Neural progenitor cell (in vitro differentiated cells): Measurements from ENCODE around the gene ZNF862. TPM values are rescaled to one million over a fixed set of nuclear protein-coding genes. Genes with fewer than 3 reads are reported as not detected.

Experiments used
- DNase-seq: peaks from one replicate; pipeline ENCODE4 v3.0.0-alpha.2; 2016; ENCODE audit warnings: low spot score
- H2AFZ ChIP-seq: fragments of 200-600 bp; sonication (generic); replicated peaks from 2 replicates; pipeline ENCODE4 v1.6.1; 2016; ENCODE audit warnings: antibody characterized with exemption
- H3F3A ChIP-seq: fragments of 200-600 bp; sonication (generic); 2 replicates; pipeline ENCODE4 v1.6.1; 2016; ENCODE audit warnings: antibody characterized with exemption, low read depth
- H3K27ac ChIP-seq: fragments of 200-600 bp; sonication (generic); 2 replicates; pipeline ENCODE4 v1.5.1; 2016; ENCODE audit warnings: mild to moderate bottlenecking
- H3K27me3 ChIP-seq: fragments of 200-600 bp; sonication (generic); 2 replicates; pipeline ENCODE4 v1.6.1; 2016; ENCODE audit warnings: mild to moderate bottlenecking, moderate library complexity
- H3K36me3 ChIP-seq: fragments of 200-600 bp; sonication (generic); 2 replicates; pipeline ENCODE4 v1.5.1; 2016
- H3K4me1 ChIP-seq: fragments of 200-600 bp; sonication (generic); 2 replicates; pipeline ENCODE4 v1.6.1; 2016; ENCODE audit warnings: mixed run types
- H3K4me2 ChIP-seq: fragments of 200-600 bp; sonication (generic); 2 replicates; pipeline ENCODE4 v1.6.1; 2016
- H3K4me3 ChIP-seq: fragments of 200-600 bp; sonication (generic); 2 replicates; pipeline ENCODE4 v1.5.1; 2016
- H3K79me2 ChIP-seq: fragments of 200-600 bp; sonication (generic); 2 replicates; pipeline ENCODE4 v1.6.1; 2016; ENCODE audit warnings: low read depth
- H3K9ac ChIP-seq: fragments of 200-600 bp; sonication (generic); 2 replicates; pipeline ENCODE4 v1.6.1; 2016
- H3K9me3 ChIP-seq: fragments of 200-600 bp; sonication (generic); 2 replicates; pipeline ENCODE4 v1.5.1; 2016; ENCODE audit warnings: low read depth
- H4K20me1 ChIP-seq: fragments of 200-600 bp; sonication (generic); 2 replicates; pipeline ENCODE4 v1.6.1; 2016; ENCODE audit warnings: low read depth
- H3K27ac Mint-ChIP-seq: 3 replicates; pipeline ENCODE4 v1.8.0; 2021; ENCODE audit warnings: mixed read lengths
- H3K27me3 Mint-ChIP-seq: 2 replicates; pipeline ENCODE4 v1.8.0; 2022; ENCODE audit warnings: low read depth, mild to moderate bottlenecking, inconsistent platforms, moderate library complexity, mixed read lengths; ENCODE audit not compliant: insufficient read depth
- H3K36me3 Mint-ChIP-seq: 3 replicates; pipeline ENCODE4 v1.8.0; 2021; ENCODE audit warnings: mixed read lengths
- H3K4me1 Mint-ChIP-seq: 3 replicates; pipeline ENCODE4 v1.8.0; 2021; ENCODE audit warnings: mixed read lengths
- H3K4me3 Mint-ChIP-seq: 3 replicates; pipeline ENCODE4 v1.8.0; 2021; ENCODE audit warnings: mild to moderate bottlenecking, moderate library complexity, mixed read lengths
- H3K9me3 Mint-ChIP-seq: 3 replicates; pipeline ENCODE4 v1.8.0; 2020; ENCODE audit warnings: mixed read lengths
- EZH2 ChIP-seq: fragments of 200-600 bp; sonication (generic); IDR thresholded peaks from 2 replicates; pipeline ENCODE4 v1.6.1; 2017; ENCODE audit warnings: antibody characterized with exemption, mild to moderate bottlenecking, moderate library complexity
- EZH2phosphoT487 ChIP-seq: fragments of 200-600 bp; sonication (generic); IDR thresholded peaks from 2 replicates; pipeline ENCODE4 v1.6.1; 2017; ENCODE audit warnings: antibody characterized with exemption
- total RNA-seq: library from RNA; depleted of rRNA; stranded (reverse); fragments of >200 nt; gene quantifications from 2 replicates; pipeline ENCODE4 v1.2.3, GENCODE V29; 2015; ENCODE audit warnings: low replicate concordance
- TF ChIP-seq, protein P1 (sequence below): fragments of 200-600 bp; sonication (generic); IDR thresholded peaks from 2 replicates; pipeline ENCODE4 v1.5.1; 2017; ENCODE audit warnings: antibody characterized with exemption, mild to moderate bottlenecking

Gene ZNF862
- total RNA-seq, 1 donor from 2014 or later: 5.9 TPM

DNA sequence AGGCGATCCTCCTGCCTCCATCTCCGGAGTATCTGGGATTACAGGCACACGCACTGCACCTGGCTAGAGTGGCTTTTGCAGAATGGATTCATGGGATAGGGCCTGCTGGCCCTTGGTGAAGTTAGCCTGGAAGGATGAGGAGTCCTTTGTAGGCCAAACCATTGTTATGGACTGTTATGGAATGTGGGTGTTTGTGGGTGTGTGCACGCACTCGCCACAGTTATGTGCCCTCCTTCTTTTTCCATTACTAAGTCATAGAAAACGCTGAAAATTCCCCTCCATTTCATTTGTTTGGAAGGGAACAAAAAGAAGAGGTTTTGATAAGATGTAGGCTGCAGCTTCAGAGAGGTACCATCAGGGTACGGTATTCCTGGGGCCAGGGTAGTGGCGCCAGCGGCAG is 15.0 kb downstream of the ZNF862 start:
- DNase-seq: no peak
- Mint-ChIP-seq H3K27ac (no peak overlapping the region), H3K36me3 (peaks cover 2% of the 10 kb centered on the region), H3K4me1 (peaks cover 31% of the 10 kb centered on the region), H3K9me3 (no peaks in the 10 kb centered on the region), H3K4me3 (no peak overlapping the region), H3K27me3 (peaks cover 6% of the 10 kb centered on the region)
- peaks cover 17% of the 10 kb centered on the region for H3F3A ChIP-seq
- H3K9me3 ChIP-seq: no peaks in the 10 kb centered on the region
- no peaks in the 10 kb centered on the region for H3K79me2 ChIP-seq
- no peak overlapping the region for H3K4me2 ChIP-seq
- no peaks in the 10 kb centered on the region for H3K36me3 ChIP-seq
- no peak overlapping the region for H3K9ac ChIP-seq
- H3K4me3 ChIP-seq: no peak overlapping the region
- TF ChIP-seq, protein P1, sequence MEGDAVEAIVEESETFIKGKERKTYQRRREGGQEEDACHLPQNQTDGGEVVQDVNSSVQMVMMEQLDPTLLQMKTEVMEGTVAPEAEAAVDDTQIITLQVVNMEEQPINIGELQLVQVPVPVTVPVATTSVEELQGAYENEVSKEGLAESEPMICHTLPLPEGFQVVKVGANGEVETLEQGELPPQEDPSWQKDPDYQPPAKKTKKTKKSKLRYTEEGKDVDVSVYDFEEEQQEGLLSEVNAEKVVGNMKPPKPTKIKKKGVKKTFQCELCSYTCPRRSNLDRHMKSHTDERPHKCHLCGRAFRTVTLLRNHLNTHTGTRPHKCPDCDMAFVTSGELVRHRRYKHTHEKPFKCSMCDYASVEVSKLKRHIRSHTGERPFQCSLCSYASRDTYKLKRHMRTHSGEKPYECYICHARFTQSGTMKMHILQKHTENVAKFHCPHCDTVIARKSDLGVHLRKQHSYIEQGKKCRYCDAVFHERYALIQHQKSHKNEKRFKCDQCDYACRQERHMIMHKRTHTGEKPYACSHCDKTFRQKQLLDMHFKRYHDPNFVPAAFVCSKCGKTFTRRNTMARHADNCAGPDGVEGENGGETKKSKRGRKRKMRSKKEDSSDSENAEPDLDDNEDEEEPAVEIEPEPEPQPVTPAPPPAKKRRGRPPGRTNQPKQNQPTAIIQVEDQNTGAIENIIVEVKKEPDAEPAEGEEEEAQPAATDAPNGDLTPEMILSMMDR: no peak
- TF ChIP-seq EZH2phosphoT487 (no peak), EZH2 (no peak)
- H3K27me3 ChIP-seq: no peaks in the 10 kb centered on the region
- no peak overlapping the region for H2AFZ ChIP-seq
- no peaks in the 10 kb centered on the region for H4K20me1 ChIP-seq
- H3K4me1 ChIP-seq: peaks cover 21% of the 10 kb centered on the region
- no peak overlapping the region for H3K27ac ChIP-seq

DNA sequence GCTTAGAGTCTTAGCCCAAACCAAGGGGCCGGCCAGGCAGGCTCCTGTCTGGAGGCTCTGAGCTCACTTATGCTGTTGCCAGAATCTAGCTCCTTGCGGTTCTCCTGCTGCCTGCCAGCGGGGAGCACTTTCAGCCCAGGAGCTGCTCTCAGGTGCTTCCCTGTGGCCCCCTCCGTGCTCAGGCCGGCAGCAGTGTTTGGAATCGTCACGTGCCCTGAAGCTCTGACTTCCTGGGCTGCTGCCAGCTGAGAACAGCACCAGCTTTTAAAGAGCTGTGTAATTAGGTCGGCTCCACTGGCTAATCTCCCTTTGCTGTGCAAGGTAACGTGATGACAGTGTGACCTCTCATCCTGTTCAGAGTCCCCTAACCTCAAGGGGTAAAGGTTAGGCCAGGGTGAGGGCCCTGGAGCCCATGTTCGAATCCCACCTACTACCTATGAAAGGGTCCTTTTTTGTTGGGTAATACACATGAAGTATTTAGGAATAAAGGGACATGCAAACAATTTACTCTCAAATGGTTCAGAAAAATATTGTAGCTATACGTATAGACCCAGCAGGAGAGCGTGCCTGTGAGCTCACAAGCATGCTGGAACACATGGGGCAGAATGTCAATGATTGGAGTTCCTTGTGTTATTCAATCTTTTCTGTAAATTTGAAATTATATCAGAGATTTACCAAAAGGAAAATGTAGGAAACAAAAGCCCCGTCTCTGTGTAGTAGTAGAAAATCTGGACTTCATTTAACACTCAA is 16.6 kb downstream of the ZNF862 start:
- Histone ChIP-seq H3K27ac (no peak overlapping the region), H3K9me3 (no peaks in the 10 kb centered on the region), H3K4me3 (peak overlapping the region; percentile 0), H3K27me3 (no peaks in the 10 kb centered on the region), H2AFZ (no peak overlapping the region), H3K36me3 (no peaks in the 10 kb centered on the region), H3K4me1 (peaks cover 20% of the 10 kb centered on the region), H3K79me2 (no peaks in the 10 kb centered on the region), H3F3A (peaks cover 17% of the 10 kb centered on the region), H4K20me1 (no peaks in the 10 kb centered on the region), H3K9ac (no peak overlapping the region), H3K4me2 (peak overlapping the region; percentile 73)
- peak; percentile 80 for DNase-seq
- H3K9me3 Mint-ChIP-seq: no peaks in the 10 kb centered on the region
- peaks cover 31% of the 10 kb centered on the region for H3K4me1 Mint-ChIP-seq
- H3K27ac Mint-ChIP-seq: no peak overlapping the region
- no peak for TF ChIP-seq EZH2phosphoT487
- no peak for TF ChIP-seq EZH2
- TF ChIP-seq, protein P1: no peak
- H3K4me3 Mint-ChIP-seq: peak overlapping the region; percentile 54
- H3K27me3 Mint-ChIP-seq: peaks cover 4% of the 10 kb centered on the region
- peaks cover under 1% of the 10 kb centered on the region for H3K36me3 Mint-ChIP-seq

DNA sequence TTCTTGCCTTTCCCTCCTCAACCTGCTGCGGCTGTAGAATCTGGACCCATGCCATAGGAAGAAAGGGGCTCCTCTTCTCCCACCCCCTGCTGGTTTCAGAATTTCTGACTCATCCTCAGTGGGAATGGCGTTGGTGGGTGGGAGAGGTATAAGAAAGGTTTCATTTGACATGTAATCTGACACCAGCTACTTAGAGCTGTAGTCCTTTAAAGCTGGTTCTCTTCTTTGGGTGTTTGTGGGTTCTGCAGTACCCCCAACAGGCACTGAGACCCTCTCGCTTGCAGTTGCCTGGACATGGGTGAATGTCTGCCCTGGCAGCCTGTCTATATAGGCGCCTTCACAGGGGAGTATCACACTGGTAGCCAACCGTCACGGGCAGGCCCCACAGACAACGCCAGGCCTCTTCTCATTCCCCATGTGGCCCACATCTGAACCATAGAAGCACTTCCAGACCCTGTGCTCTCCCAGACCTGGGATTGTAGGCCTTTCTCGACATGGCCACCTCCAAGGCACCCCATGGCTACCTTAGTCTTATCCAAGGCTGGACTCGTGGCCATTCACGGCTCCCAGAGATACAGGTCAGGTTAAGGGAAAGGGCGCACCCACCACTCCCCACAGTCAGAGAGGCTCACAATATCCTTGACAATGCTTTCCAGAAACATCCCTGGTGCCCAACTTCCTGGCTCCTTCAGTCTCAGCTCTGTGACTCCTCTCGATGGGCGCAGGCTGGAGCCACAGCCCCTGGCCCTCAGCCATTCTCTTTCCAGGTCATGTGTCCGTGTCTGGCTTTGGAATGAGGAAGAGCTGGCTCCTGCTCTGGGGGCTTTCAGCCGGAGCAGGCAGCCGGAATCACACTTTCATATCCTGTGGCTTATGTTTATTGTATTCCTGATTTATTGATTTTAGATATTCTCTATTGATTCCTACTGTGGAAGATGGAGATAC is 17.5 kb downstream of the ZNF862 start:
- Histone ChIP-seq H3K79me2 (no peaks in the 10 kb centered on the region), H3K4me2 (peak overlapping the region; percentile 73)

More for the DNA sequence above, 17.5 kb downstream of the ZNF862 start:
- Histone ChIP-seq H3K4me1 (peaks cover 19% of the 10 kb centered on the region), H2AFZ (no peak overlapping the region), H3K27ac (no peak overlapping the region), H3K27me3 (no peaks in the 10 kb centered on the region), H4K20me1 (no peaks in the 10 kb centered on the region), H3F3A (peaks cover 17% of the 10 kb centered on the region), H3K9me3 (no peaks in the 10 kb centered on the region), H3K4me3 (no peak overlapping the region), H3K36me3 (no peaks in the 10 kb centered on the region), H3K9ac (no peak overlapping the region)
- H3K36me3 Mint-ChIP-seq: peaks cover 9% of the 10 kb centered on the region
- H3K9me3 Mint-ChIP-seq: no peaks in the 10 kb centered on the region
- peak overlapping the region; percentile 54 for H3K4me3 Mint-ChIP-seq
- TF ChIP-seq, protein P1: no peak
- TF ChIP-seq EZH2phosphoT487 (no peak), EZH2 (no peak)
- H3K27ac Mint-ChIP-seq: peak overlapping the region; percentile 54
- peak; percentile 49 for DNase-seq
- H3K27me3 Mint-ChIP-seq: peaks cover 4% of the 10 kb centered on the region
- peaks cover 29% of the 10 kb centered on the region for H3K4me1 Mint-ChIP-seq
